Neuronal stem cell (in vitro differentiated cells): ENCODE results near the gene RARB.

Experiments used
- DNase-seq: peaks from one replicate; pipeline ENCODE4 v3.0.0-alpha.2; 2013; ENCODE audit warnings: low spot score
- H2AFZ ChIP-seq: one replicate; pipeline ENCODE4 v1.6.1; 2013; ENCODE audit warnings: mild to moderate bottlenecking, low read length, inconsistent platforms
- H2AK5ac ChIP-seq: 2 replicates; pipeline ENCODE4 v1.6.1; 2013; ENCODE audit warnings: low read depth, mild to moderate bottlenecking, inconsistent platforms, low read length, moderate library complexity, mixed read lengths
- H2BK120ac ChIP-seq: 2 replicates; pipeline ENCODE4 v1.6.1; 2013; ENCODE audit warnings: low read depth, mild to moderate bottlenecking, inconsistent platforms, low read length, moderate library complexity, mixed read lengths
- H2BK12ac ChIP-seq: one replicate; pipeline ENCODE4 v1.6.1; 2013; ENCODE audit warnings: low read length, inconsistent platforms
- H2BK15ac ChIP-seq: 2 replicates; pipeline ENCODE4 v1.6.1; 2013; ENCODE audit warnings: mild to moderate bottlenecking, low read length, inconsistent platforms, mixed read lengths
- H2BK5ac ChIP-seq: one replicate; pipeline ENCODE4 v1.6.1; 2013; ENCODE audit warnings: inconsistent platforms, mild to moderate bottlenecking, low read length, moderate library complexity
- H3K14ac ChIP-seq: one replicate; pipeline ENCODE4 v1.6.1; 2013; ENCODE audit warnings: low read length, inconsistent platforms
- H3K18ac ChIP-seq: 2 replicates; pipeline ENCODE4 v1.6.1; 2013; ENCODE audit warnings: low read length, inconsistent platforms
- H3K23ac ChIP-seq: 2 replicates; pipeline ENCODE4 v1.6.1; 2013; ENCODE audit warnings: low read depth, mild to moderate bottlenecking, mixed read lengths, low read length, inconsistent platforms; ENCODE audit not compliant: poor library complexity
- H3K27ac ChIP-seq: replicated peaks from 3 replicates; pipeline ENCODE4 v1.5.1; 2013; ENCODE audit warnings: low read length, inconsistent platforms
- H3K27me3 ChIP-seq, 3 experiments: 2 replicates each; pipeline ENCODE4 v1.6.1; 2013; ENCODE audit warnings: low read length in 3 of 3, mild to moderate bottlenecking in 2 of 3, inconsistent platforms in 1 of 3, low read depth in 1 of 3, mixed read lengths in 1 of 3, moderate library complexity in 1 of 3; ENCODE audit not compliant: control insufficient read depth in 3 of 3, insufficient read depth in 3 of 3
- H3K36me3 ChIP-seq, 2 donors: replicated peaks in 1 of 2; 2 replicates each; pipeline ENCODE4 v1.6.1; 2013; ENCODE audit warnings: low read length in 2 of 2; ENCODE audit not compliant: control insufficient read depth in 2 of 2, insufficient read depth in 2 of 2
- H3K4ac ChIP-seq: 2 replicates; pipeline ENCODE4 v1.6.1; 2013; ENCODE audit warnings: inconsistent platforms, mild to moderate bottlenecking, low read length, moderate library complexity
- H3K4me1 ChIP-seq, 2 donors: 1 replicate in 1 of 2; 2 replicates in 1 of 2; pipeline ENCODE4 v1.6.1; 2013; ENCODE audit warnings: low read length in 2 of 2, low read depth in 1 of 2; ENCODE audit not compliant: control insufficient read depth in 2 of 2, insufficient read depth in 1 of 2
- H3K4me2 ChIP-seq: one replicate; pipeline ENCODE4 v1.6.1; 2013; ENCODE audit warnings: mild to moderate bottlenecking, low read length, inconsistent platforms; ENCODE audit not compliant: insufficient read depth, poor library complexity, severe bottlenecking
- H3K4me3 ChIP-seq, 2 donors: 2 replicates each; pipeline ENCODE4 v1.5.1; 2013; ENCODE audit warnings: low read length in 2 of 2, mild to moderate bottlenecking in 2 of 2, inconsistent platforms in 1 of 2, moderate library complexity in 1 of 2
- H3K79me1 ChIP-seq: one replicate; pipeline ENCODE4 v1.6.1; 2013; ENCODE audit warnings: low read depth, mild to moderate bottlenecking, inconsistent platforms, low read length, moderate library complexity
- H3K9ac ChIP-seq: one replicate; pipeline ENCODE4 v1.6.1; 2013; ENCODE audit warnings: mild to moderate bottlenecking, low read depth, low read length, inconsistent platforms; ENCODE audit not compliant: poor library complexity
- H3K9me3 ChIP-seq, 2 donors: replicated peaks in 1 of 2; 2 replicates each; pipeline versions ENCODE3 to v1.6.1; 2013; ENCODE audit warnings: low read length in 2 of 2, mild to moderate bottlenecking in 2 of 2, inconsistent platforms in 1 of 2, low read depth in 1 of 2, mixed read lengths in 1 of 2, moderate library complexity in 1 of 2; ENCODE audit not compliant: control insufficient read depth in 2 of 2, insufficient read depth in 1 of 2
- H4K8ac ChIP-seq: one replicate; pipeline ENCODE4 v1.6.1; 2013; ENCODE audit warnings: low read depth, mild to moderate bottlenecking, inconsistent platforms, low read length, moderate library complexity
- H4K91ac ChIP-seq: one replicate; pipeline ENCODE4 v1.6.1; 2013; ENCODE audit warnings: low read length, low read depth, mild to moderate bottlenecking, inconsistent platforms; ENCODE audit not compliant: poor library complexity
- WGBS, 2 donors: extraction: QIAGEN DNeasy Blood & Tissue Kit; methylation state at CpG; one replicate each; pipeline ENCODE4 v1.1.7; 2013; ENCODE audit warnings: missing lambda C conversion rate in 2 of 2, mixed read lengths in 1 of 2; ENCODE audit not compliant: insufficient read length in 2 of 2, insufficient replicate concordance in 1 of 2; ENCODE audit errors: extremely low coverage in 2 of 2; 5-methylcytosine and 5-hydroxymethylcytosine counted together

RARB gene

DNA sequence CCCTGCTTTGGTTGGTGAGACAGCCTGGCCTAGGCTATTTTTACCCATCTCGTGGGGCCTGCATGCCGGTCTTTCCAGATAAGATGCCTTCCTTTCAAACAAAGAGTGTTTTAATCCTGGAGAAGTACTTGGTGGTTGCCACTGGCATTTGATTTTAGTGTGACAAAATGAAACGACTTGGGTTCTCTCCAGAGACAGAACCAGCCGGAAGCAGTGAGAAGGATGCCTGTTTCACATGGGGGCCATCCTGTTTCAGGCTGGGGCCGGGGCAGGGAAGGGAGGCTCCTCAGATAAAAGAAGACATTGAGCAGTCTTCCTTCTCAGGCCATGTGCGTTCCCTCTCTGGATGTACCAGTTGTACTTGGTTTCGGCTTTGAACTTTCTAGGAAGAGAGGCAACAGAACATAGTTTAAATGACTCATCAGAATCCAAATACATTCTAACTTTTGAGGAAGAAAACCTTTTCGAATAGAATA, 161.8 kb downstream of the RARB start:
- no peak overlapping the region for H3K23ac ChIP-seq
- no peak overlapping the region for H2BK5ac ChIP-seq
- WGBS, 2 donors, result no CpG with 5 or more reads among the region's 8 CpGs
- H3K79me1 ChIP-seq, result no peaks in the 10 kb centered on the region
- no peak overlapping the region for H3K4me2 ChIP-seq
- no peak overlapping the region for H3K4me3 ChIP-seq
- no peak overlapping the region for H3K9ac ChIP-seq
- DNase-seq, result no peak
- no peaks in the 10 kb centered on the region for H3K27me3 ChIP-seq
- H2AK5ac ChIP-seq, result no peak overlapping the region
- H2BK15ac ChIP-seq, result no peak overlapping the region
- H4K91ac ChIP-seq, result no peak overlapping the region
- H3K4me1 ChIP-seq, result peaks cover 3 to 4% of the 10 kb centered on the region in 2 donors
- H3K4ac ChIP-seq, result no peak overlapping the region
- H3K9me3 ChIP-seq, result no peaks in the 10 kb centered on the region
- no peak overlapping the region for H2BK12ac ChIP-seq
- H4K8ac ChIP-seq, result no peak overlapping the region
- H2AFZ ChIP-seq, result no peak overlapping the region
- no peak overlapping the region for H3K18ac ChIP-seq
- no peaks in the 10 kb centered on the region for H3K36me3 ChIP-seq
- no peak overlapping the region for H2BK120ac ChIP-seq
- H3K14ac ChIP-seq, result no peak overlapping the region
- no peak overlapping the region for H3K27ac ChIP-seq

GRCh38 chr3:25592510-25592968, 164.5 kb downstream of the RARB start:
- Histone ChIP-seq H3K9me3 (no peaks in the 10 kb centered on the region), H2BK12ac (no peak overlapping the region), H3K36me3 (peaks cover 0 to 22% of the 10 kb centered on the region in 2 donors), H2AFZ (no peak overlapping the region), H3K4me1 (peaks cover 2 to 3% of the 10 kb centered on the region in 2 donors), H3K27ac (no peak overlapping the region), H2BK15ac (no peak overlapping the region), H3K4me3 (no peak overlapping the region), H3K18ac (no peak overlapping the region), H3K9ac (no peak overlapping the region), H4K91ac (no peak overlapping the region), H4K8ac (no peak overlapping the region), H3K27me3 (no peaks in the 10 kb centered on the region), H2BK120ac (no peak overlapping the region), H3K4ac (no peak overlapping the region), H2AK5ac (no peak overlapping the region), H3K79me1 (no peaks in the 10 kb centered on the region), H3K23ac (no peak overlapping the region), H2BK5ac (no peak overlapping the region), H3K4me2 (no peak overlapping the region), H3K14ac (no peak overlapping the region)
- no peak for DNase-seq
- WGBS, 2 donors, result no CpG with 5 or more reads among the region's 3 CpGs

DNA sequence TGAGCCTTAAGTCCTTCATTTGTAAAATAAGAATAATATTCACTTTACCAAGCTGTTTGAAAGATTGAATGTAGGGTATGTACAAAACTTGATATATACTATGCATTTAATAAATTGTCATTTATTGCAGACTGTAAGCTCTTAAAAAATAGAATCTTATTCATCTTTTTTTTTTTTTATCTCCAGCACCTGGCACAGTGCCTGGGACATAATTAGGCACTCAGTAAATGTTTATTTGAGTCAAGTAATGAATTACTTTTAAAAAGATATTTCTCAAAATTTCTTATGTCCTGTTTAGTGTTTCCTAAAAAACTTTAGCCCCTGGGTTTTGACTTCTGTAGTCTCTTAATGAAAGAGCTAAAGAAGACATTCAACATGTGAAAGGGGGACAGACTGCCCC, 164.9 kb downstream of the RARB start:
- H2BK15ac ChIP-seq, result no peak overlapping the region
- H3K9ac ChIP-seq, result no peak overlapping the region
- H3K4me3 ChIP-seq, result no peak overlapping the region
- no peak overlapping the region for H2BK120ac ChIP-seq
- no peak overlapping the region for H3K18ac ChIP-seq
- H3K27me3 ChIP-seq, result no peaks in the 10 kb centered on the region
- H3K4ac ChIP-seq, result no peak overlapping the region
- H2AFZ ChIP-seq, result no peak overlapping the region
- no peak overlapping the region for H3K27ac ChIP-seq
- no peak overlapping the region for H3K4me2 ChIP-seq
- H3K36me3 ChIP-seq, result peaks cover 0 to 27% of the 10 kb centered on the region in 2 donors
- no peaks in the 10 kb centered on the region for H3K79me1 ChIP-seq
- H2BK5ac ChIP-seq, result no peak overlapping the region
- peaks cover 2 to 3% of the 10 kb centered on the region in 2 donors for H3K4me1 ChIP-seq
- H3K14ac ChIP-seq, result no peak overlapping the region
- no peak overlapping the region for H3K23ac ChIP-seq
- H2AK5ac ChIP-seq, result no peak overlapping the region
- DNase-seq, result no peak
- no peaks in the 10 kb centered on the region for H3K9me3 ChIP-seq
- H4K91ac ChIP-seq, result no peak overlapping the region
- H4K8ac ChIP-seq, result no peak overlapping the region
- no peak overlapping the region for H2BK12ac ChIP-seq

DNA sequence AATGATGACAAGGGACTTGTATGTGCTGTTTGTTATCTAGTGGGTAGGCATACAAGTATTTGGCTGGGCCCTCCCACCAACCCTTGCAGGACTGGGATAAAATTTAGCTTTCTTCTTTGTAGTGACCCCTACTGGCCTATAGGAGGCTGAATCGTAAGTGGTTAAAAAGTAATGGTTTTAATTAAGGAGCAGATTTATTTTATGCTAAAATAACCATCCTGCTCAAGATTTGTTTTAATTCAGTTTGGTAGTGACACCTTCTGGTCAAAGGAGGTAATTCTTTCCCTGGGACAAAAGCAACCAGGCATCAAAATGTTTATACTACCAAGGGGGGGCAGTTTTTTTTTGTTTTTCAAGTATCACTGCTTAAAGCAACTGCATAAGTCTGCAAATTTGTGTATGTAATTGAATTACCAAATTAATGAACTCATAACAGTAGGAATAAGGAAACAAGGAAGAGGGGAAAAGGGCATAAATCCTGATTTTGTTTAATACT, 166.0 kb downstream of the RARB start:
- Histone ChIP-seq H2AK5ac (no peak overlapping the region), H2BK15ac (no peak overlapping the region), H3K9me3 (no peaks in the 10 kb centered on the region), H3K4me2 (no peak overlapping the region), H3K9ac (no peak overlapping the region), H4K91ac (no peak overlapping the region), H3K4ac (no peak overlapping the region), H2AFZ (no peak overlapping the region), H2BK120ac (no peak overlapping the region), H2BK12ac (no peak overlapping the region), H3K36me3 (peaks cover 0 to 37% of the 10 kb centered on the region in 2 donors), H3K14ac (no peak overlapping the region), H3K23ac (no peak overlapping the region), H2BK5ac (no peak overlapping the region), H4K8ac (no peak overlapping the region), H3K79me1 (no peaks in the 10 kb centered on the region), H3K4me1 (peaks cover 2 to 3% of the 10 kb centered on the region in 2 donors), H3K27me3 (no peaks in the 10 kb centered on the region), H3K4me3 (no peak overlapping the region), H3K18ac (no peak overlapping the region), H3K27ac (no peak overlapping the region)
- no CpG with 5 or more reads among the region's 1 CpG for WGBS, 2 donors
- DNase-seq, result peak; percentile 52
